ENCODE measurements around the gene DBET.
"Not testable (repeated sequence)": the region's sequence is repeated elsewhere in the genome, so short reads cannot be mapped to it uniquely, and the experiment has no call there.

DNA sequence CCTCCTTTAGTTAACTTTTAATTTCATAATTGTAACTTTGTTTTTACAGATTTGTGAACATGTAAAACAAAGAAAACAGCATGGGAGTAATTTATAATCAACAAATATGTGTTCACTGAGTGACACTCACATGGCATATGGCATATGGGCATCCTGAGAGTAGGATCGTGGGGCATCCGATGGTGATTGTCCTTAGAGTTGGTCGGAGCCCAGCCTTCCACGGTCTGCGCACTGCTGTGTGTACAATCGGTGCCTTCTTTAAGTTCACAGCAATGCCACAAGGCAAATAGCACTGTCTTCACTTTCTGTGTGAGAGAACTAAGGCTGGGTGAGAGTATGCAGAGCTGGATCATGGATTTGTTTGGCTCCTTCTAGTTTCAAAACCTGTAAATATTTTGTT is 31.0 kb downstream of the DBET start:
- TF ChIP-seq POLR2AphosphoS5, EP300, POLR2A (IDR thresholded peaks at IDR 0.05): not testable (repeated sequence)
- TF ChIP-seq, protein P1, sequence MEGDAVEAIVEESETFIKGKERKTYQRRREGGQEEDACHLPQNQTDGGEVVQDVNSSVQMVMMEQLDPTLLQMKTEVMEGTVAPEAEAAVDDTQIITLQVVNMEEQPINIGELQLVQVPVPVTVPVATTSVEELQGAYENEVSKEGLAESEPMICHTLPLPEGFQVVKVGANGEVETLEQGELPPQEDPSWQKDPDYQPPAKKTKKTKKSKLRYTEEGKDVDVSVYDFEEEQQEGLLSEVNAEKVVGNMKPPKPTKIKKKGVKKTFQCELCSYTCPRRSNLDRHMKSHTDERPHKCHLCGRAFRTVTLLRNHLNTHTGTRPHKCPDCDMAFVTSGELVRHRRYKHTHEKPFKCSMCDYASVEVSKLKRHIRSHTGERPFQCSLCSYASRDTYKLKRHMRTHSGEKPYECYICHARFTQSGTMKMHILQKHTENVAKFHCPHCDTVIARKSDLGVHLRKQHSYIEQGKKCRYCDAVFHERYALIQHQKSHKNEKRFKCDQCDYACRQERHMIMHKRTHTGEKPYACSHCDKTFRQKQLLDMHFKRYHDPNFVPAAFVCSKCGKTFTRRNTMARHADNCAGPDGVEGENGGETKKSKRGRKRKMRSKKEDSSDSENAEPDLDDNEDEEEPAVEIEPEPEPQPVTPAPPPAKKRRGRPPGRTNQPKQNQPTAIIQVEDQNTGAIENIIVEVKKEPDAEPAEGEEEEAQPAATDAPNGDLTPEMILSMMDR (IDR thresholded peaks at IDR 0.05) = not testable (repeated sequence)
